H9 (cell line): ENCODE measurements around the gene CDH4. TPM values are rescaled to one million over a fixed set of nuclear protein-coding genes. Genes with fewer than 3 reads are reported as not detected.

Source experiments
- DNase-seq: peaks from one replicate; pipeline ENCODE4 v3.0.0-alpha.2; 2017
- H2AFZ ChIP-seq: one replicate; pipeline ENCODE4 v1.6.1; 2013; ENCODE audit warnings: mild to moderate bottlenecking, low read length, control low read depth, moderate library complexity
- H2AK5ac ChIP-seq: 2 replicates; pipeline ENCODE4 v1.6.1; 2013; ENCODE audit warnings: low read length, control low read depth, mixed read lengths; ENCODE audit not compliant: insufficient read length
- H2BK120ac ChIP-seq: one replicate; pipeline ENCODE4 v1.6.1; 2013; ENCODE audit warnings: low read depth, mild to moderate bottlenecking, low read length, control low read depth, inconsistent platforms; ENCODE audit not compliant: poor library complexity, severe bottlenecking
- H2BK12ac ChIP-seq: 2 replicates; pipeline ENCODE4 v1.6.1; 2013; ENCODE audit warnings: low read length, control low read depth, mixed read lengths, low read depth; ENCODE audit not compliant: insufficient read length
- H2BK15ac ChIP-seq: 2 replicates; pipeline ENCODE4 v1.6.1; 2013; ENCODE audit warnings: low read depth, low read length, control low read depth
- H2BK20ac ChIP-seq: one replicate; pipeline ENCODE4 v1.6.1; 2013; ENCODE audit warnings: low read depth, mild to moderate bottlenecking, low read length, control low read depth, inconsistent platforms; ENCODE audit not compliant: poor library complexity, severe bottlenecking
- H2BK5ac ChIP-seq: 2 replicates; pipeline ENCODE4 v1.6.1; 2013; ENCODE audit warnings: low read length, control low read depth, mixed read lengths; ENCODE audit not compliant: insufficient read length
- H3K14ac ChIP-seq: 2 replicates; pipeline ENCODE4 v1.6.1; 2013; ENCODE audit warnings: low read length, control low read depth; ENCODE audit not compliant: insufficient read depth
- H3K18ac ChIP-seq: 2 replicates; pipeline ENCODE4 v1.6.1; 2013; ENCODE audit warnings: low read depth, mild to moderate bottlenecking, mixed read lengths, low read length, control low read depth; ENCODE audit not compliant: insufficient read length
- H3K23ac ChIP-seq: 2 replicates; pipeline ENCODE4 v1.6.1; 2013; ENCODE audit warnings: low read length, control low read depth, mixed read lengths, low read depth; ENCODE audit not compliant: insufficient read length
- H3K23me2 ChIP-seq: 2 replicates; pipeline ENCODE4 v1.6.1; 2013; ENCODE audit warnings: low read depth, mild to moderate bottlenecking, mixed read lengths, low read length, control low read depth; ENCODE audit not compliant: insufficient read length, poor library complexity, severe bottlenecking
- H3K27ac ChIP-seq: 2 replicates; pipeline ENCODE4 v1.5.1; 2013; ENCODE audit warnings: low read length, control low read depth, mixed read lengths, low read depth; ENCODE audit not compliant: insufficient read length
- H3K27me3 ChIP-seq: 2 replicates; pipeline ENCODE4 v1.6.1; 2013; ENCODE audit warnings: low read length, control low read depth, inconsistent platforms; ENCODE audit not compliant: insufficient read depth
- H3K4ac ChIP-seq: 2 replicates; pipeline ENCODE4 v1.6.1; 2013; ENCODE audit warnings: low read depth, mild to moderate bottlenecking, control low read depth, inconsistent platforms, low read length, moderate library complexity
- H3K4me1 ChIP-seq: 2 replicates; pipeline ENCODE4 v1.6.1; 2013; ENCODE audit warnings: low read length, control low read depth, inconsistent platforms; ENCODE audit not compliant: insufficient read depth
- H3K4me2 ChIP-seq: 2 replicates; pipeline ENCODE4 v1.6.1; 2013; ENCODE audit warnings: low read length, control low read depth, mixed read lengths; ENCODE audit not compliant: insufficient read length, insufficient read depth
- H3K56ac ChIP-seq: 2 replicates; pipeline ENCODE4 v1.6.1; 2013; ENCODE audit warnings: low read depth, mild to moderate bottlenecking, mixed read lengths, low read length, control low read depth; ENCODE audit not compliant: insufficient read length
- H3K79me1 ChIP-seq: 2 replicates; pipeline ENCODE4 v1.6.1; 2013; ENCODE audit warnings: low read depth, mild to moderate bottlenecking, moderate library complexity, low read length, control low read depth, inconsistent platforms; ENCODE audit not compliant: insufficient read depth, poor library complexity, severe bottlenecking
- H3K79me2 ChIP-seq: 2 replicates; pipeline ENCODE4 v1.6.1; 2013; ENCODE audit warnings: low read length, control low read depth, inconsistent platforms; ENCODE audit not compliant: insufficient read depth
- H3K9ac ChIP-seq: 2 replicates; pipeline ENCODE4 v1.6.1; 2013; ENCODE audit warnings: low read length, control low read depth, mixed read lengths; ENCODE audit not compliant: insufficient read length; ENCODE audit errors: extremely low read depth
- H3K9me3 ChIP-seq: one replicate; pipeline ENCODE4 v1.6.1; 2013; ENCODE audit warnings: low read depth, low read length, inconsistent platforms; ENCODE audit not compliant: control insufficient read depth
- H3T11ph ChIP-seq: one replicate; pipeline ENCODE4 v1.6.1; 2013; ENCODE audit warnings: mild to moderate bottlenecking, low read length, control low read depth, inconsistent platforms
- H4K20me1 ChIP-seq: one replicate; pipeline ENCODE4 v1.6.1; 2013; ENCODE audit not compliant: control insufficient read depth, insufficient read length, insufficient read depth
- H4K5ac ChIP-seq: 2 replicates; pipeline ENCODE4 v1.6.1; 2013; ENCODE audit warnings: low read depth, mild to moderate bottlenecking, mixed read lengths, low read length, control low read depth; ENCODE audit not compliant: insufficient read length
- H4K8ac ChIP-seq: replicated peaks from 2 replicates; pipeline ENCODE4 v1.6.1; 2013; ENCODE audit warnings: low read length, control low read depth, mixed read lengths, low read depth; ENCODE audit not compliant: insufficient read length
- H4K91ac ChIP-seq: 2 replicates; pipeline ENCODE4 v1.6.1; 2013; ENCODE audit warnings: low read depth, mild to moderate bottlenecking, moderate library complexity, mixed read lengths, low read length, control low read depth; ENCODE audit not compliant: insufficient read length
- H3K27ac Mint-ChIP-seq, 3 experiments: 2 replicates in 2 of 3; 3 replicates in 1 of 3; pipeline ENCODE4 v1.8.0; 2020 to 2021; ENCODE audit warnings: mixed read lengths in 3 of 3, mild to moderate bottlenecking in 1 of 3, moderate library complexity in 1 of 3
- H3K27me3 Mint-ChIP-seq: 2 replicates; pipeline ENCODE4 v1.8.0; 2021; ENCODE audit warnings: low read depth, mild to moderate bottlenecking, moderate library complexity, mixed read lengths
- H3K36me3 Mint-ChIP-seq, 3 experiments: 2 replicates in 2 of 3; 3 replicates in 1 of 3; pipeline ENCODE4 v1.8.0; 2020 to 2021; ENCODE audit warnings: low read depth in 3 of 3, mixed read lengths in 3 of 3; ENCODE audit not compliant: insufficient read depth in 1 of 3
- H3K4me1 Mint-ChIP-seq, 2 experiments: 2 replicates each; pipeline ENCODE4 v1.8.0; 2020; ENCODE audit warnings: mixed read lengths in 2 of 2
- H3K4me3 Mint-ChIP-seq, 2 experiments: 2 replicates in 1 of 2; 3 replicates in 1 of 2; pipeline ENCODE4 v1.8.0; 2020 to 2021; ENCODE audit warnings: mild to moderate bottlenecking in 2 of 2, mixed read lengths in 2 of 2, moderate library complexity in 1 of 2
- H3K9me3 Mint-ChIP-seq, 2 experiments: 2 replicates in 1 of 2; 3 replicates in 1 of 2; pipeline ENCODE4 v1.8.0; 2020; ENCODE audit warnings: mild to moderate bottlenecking in 2 of 2, mixed read lengths in 2 of 2, moderate library complexity in 1 of 2
- CTCF ChIP-seq: fragments of 200-600 bp; sonication (generic); conservative IDR thresholded peaks from 3 replicates; pipeline ENCODE4 v1.8.0; 2021; ENCODE audit warnings: antibody characterized with exemption, mild to moderate bottlenecking
- WGBS: extraction: QIAGEN DNeasy Blood & Tissue Kit; methylation state at CpG from one replicate; pipeline ENCODE4 v1.1.7; 2013; ENCODE audit warnings: missing lambda C conversion rate, low lambda C conversion rate, mixed read lengths; ENCODE audit not compliant: insufficient read length; ENCODE audit errors: extremely low coverage; 5-methylcytosine and 5-hydroxymethylcytosine counted together
- total RNA-seq: library from RNA; stranded (reverse); gene quantifications from 2 replicates; pipeline ENCODE4 v1.2.1, GENCODE V29; 2021

CDH4 gene
- total RNA-seq, 1 experiment from 2014 or later, result 3.0 TPM

DNA sequence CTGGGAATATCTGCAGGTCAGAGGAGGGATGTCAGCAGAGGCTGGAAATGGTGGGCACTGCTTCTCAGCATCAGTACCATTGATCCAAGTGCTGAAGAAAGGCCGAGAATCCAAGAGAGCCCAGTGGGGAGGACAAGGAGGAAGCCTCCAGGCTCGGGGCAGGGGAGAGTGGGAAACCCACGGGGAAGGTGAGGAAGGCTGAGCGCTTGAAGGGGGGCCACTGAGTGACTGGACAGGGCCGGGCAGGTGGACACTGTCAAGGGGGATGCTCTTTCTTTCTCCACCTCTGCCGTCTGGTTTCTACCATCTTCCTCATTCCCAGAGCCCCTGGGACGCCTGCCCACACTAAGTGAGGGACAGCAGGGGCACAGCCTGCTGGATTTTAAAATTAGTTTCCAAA lies 335.0 kb downstream of the CDH4 start:
- no peak overlapping the region for H2AFZ ChIP-seq
- H2BK5ac ChIP-seq, result no peak overlapping the region
- no peaks in the 10 kb centered on the region for H3K23me2 ChIP-seq
- H3K56ac ChIP-seq, result no peak overlapping the region
- Mint-ChIP-seq H3K27me3 (peaks cover 45% of the 10 kb centered on the region), H3K36me3 (peaks cover under 1 to 10% (median 4%) of the 10 kb centered on the region in 3 experiments; a peak in 4 of 7 replicates), H3K27ac (no peak overlapping the region), H3K4me3 (no peak overlapping the region), H3K9me3 (peaks cover 7 to 8% of the 10 kb centered on the region in 2 experiments; a peak in 3 of 5 replicates), H3K4me1 (peaks cover 20% of the 10 kb centered on the region in 2 experiments)
- no peak overlapping the region for H3K4me2 ChIP-seq
- H3T11ph ChIP-seq, result no peak overlapping the region
- H2BK20ac ChIP-seq, result no peak overlapping the region
- no peak overlapping the region for H2BK15ac ChIP-seq
- H4K8ac ChIP-seq, result no peak overlapping the region
- no peak for DNase-seq
- H3K4ac ChIP-seq, result no peak overlapping the region
- H3K14ac ChIP-seq, result no peak overlapping the region
- H3K9ac ChIP-seq, result no peak overlapping the region
- no peak overlapping the region for H3K27ac ChIP-seq
- no peaks in the 10 kb centered on the region for H3K4me1 ChIP-seq
- no peak overlapping the region for H3K18ac ChIP-seq
- H3K27me3 ChIP-seq, result no peaks in the 10 kb centered on the region; the same call in 1 of the 2 replicates
- H3K79me2 ChIP-seq, result no peaks in the 10 kb centered on the region
- no peak overlapping the region for H4K91ac ChIP-seq
- no peaks in the 10 kb centered on the region for H3K79me1 ChIP-seq
- no peak overlapping the region for H2AK5ac ChIP-seq
- H3K9me3 ChIP-seq, result peaks cover 8% of the 10 kb centered on the region
- H2BK12ac ChIP-seq, result no peak overlapping the region
- WGBS, result no CpG with 5 or more reads among the region's 7 CpGs
- no peak overlapping the region for H4K5ac ChIP-seq
- no peaks in the 10 kb centered on the region for H4K20me1 ChIP-seq
- no peak for TF ChIP-seq CTCF
- no peak overlapping the region for H2BK120ac ChIP-seq
- H3K23ac ChIP-seq, result no peak overlapping the region
